HepG2 (cell line): ENCODE measurements around the gene WDR27. TPM values are rescaled to one million over a fixed set of nuclear protein-coding genes. Genes with fewer than 3 reads are reported as not detected.

ENCODE experiments used
- ATAC-seq: fragments of 200-7000 bp; cut with Tn5 transposase; 3 replicates; pipeline ENCODE4 v1.9.1; 2020; ENCODE audit warnings: mild to moderate bottlenecking, moderate library complexity
- BruUV-seq: library from RNA; stranded (reverse); fragments of 400-500 nt; replicated peaks from 2 replicates; lab custom pipeline; 2021; lab: Mats Ljungman, UMichigan
- CTCF ChIA-PET: fragments of 300-600 bp; formaldehyde crosslinking; extraction: SDS; loops from one replicate; lab custom pipeline; 2021; ENCODE audit warnings: low total read pairs, inconsistent platforms, low intra/inter-chr PET ratio; lab: Yijun Ruan, JAX
- POLR2A ChIA-PET: fragments of 350-600 bp; sonication (Branson Sonifier 250); formaldehyde crosslinking; loops from one replicate; lab custom pipeline; 2020; ENCODE audit warnings: antibody characterized with exemption, inconsistent platforms; lab: Yijun Ruan, JAX
- DNase-seq: peaks from one replicate; pipeline ENCODE4 v3.0.0-alpha.2; 2015; ENCODE audit warnings: low spot score
- FAIRE-seq: peaks from 3 replicates; lab custom pipeline; 2011; peaks lifted over from hg19 to GRCh38; lab: Jason Lieb, UNC
- H2AFZ ChIP-seq: one replicate; pipeline ENCODE4 v1.6.1; 2011; ENCODE audit warnings: low read length, inconsistent platforms
- H3K27ac ChIP-seq: fragments of 300-600 bp; 3 replicates; pipeline ENCODE4 v1.8.0; 2011; ENCODE audit warnings: mixed run types, mild to moderate bottlenecking, mixed read lengths, low read length, inconsistent platforms; ENCODE audit not compliant: insufficient read depth; ENCODE audit errors: extremely low read length
- H3K27me3 ChIP-seq, 2 experiments: fragments of 200-600 bp in 1 of 2; 2 replicates in 1 of 2; 3 replicates in 1 of 2; pipeline versions ENCODE4 v1.6.0 to v1.8.0; 2011; ENCODE audit warnings: low read length in 2 of 2, mild to moderate bottlenecking in 2 of 2, moderate library complexity in 2 of 2, inconsistent platforms in 1 of 2; ENCODE audit not compliant: insufficient read depth in 2 of 2, control insufficient read depth in 1 of 2
- H3K36me3 ChIP-seq, 2 experiments: fragments of 200-600 bp in 1 of 2; replicated peaks in 1 of 2; 2 replicates in 1 of 2; 3 replicates in 1 of 2; pipeline versions ENCODE4 v1.5.1 to v1.8.0; 2011; ENCODE audit warnings: low read length in 2 of 2, inconsistent platforms in 1 of 2; ENCODE audit not compliant: insufficient read depth in 2 of 2, control insufficient read depth in 1 of 2
- H3K4me1 ChIP-seq: 2 replicates; pipeline ENCODE4 v1.5.1; 2012; ENCODE audit warnings: low read length, inconsistent platforms; ENCODE audit not compliant: insufficient read depth
- H3K4me2 ChIP-seq: 2 replicates; pipeline ENCODE4 v1.6.0; 2011; ENCODE audit warnings: low read depth, low read length, inconsistent platforms
- H3K4me3 ChIP-seq, 3 experiments: fragments of 200-600 bp in 1 of 3; sonication (generic), shearing (Covaris generic) in 1 of 3; replicated peaks in 1 of 3; 2 replicates each; pipeline ENCODE4 v1.5.1; 2011 to 2016; ENCODE audit warnings: low read length in 3 of 3, inconsistent platforms in 2 of 3, low read depth in 2 of 3, mild to moderate bottlenecking in 2 of 3, control low read depth in 1 of 3, mixed read lengths in 1 of 3; ENCODE audit not compliant: insufficient read depth in 1 of 3
- H3K79me2 ChIP-seq: one replicate; pipeline ENCODE4 v1.6.1; 2011; ENCODE audit warnings: low read length, inconsistent platforms; ENCODE audit not compliant: insufficient read depth
- H3K9ac ChIP-seq: 2 replicates; pipeline ENCODE4 v1.6.0; 2011; ENCODE audit warnings: mild to moderate bottlenecking, low read depth, low read length, inconsistent platforms; ENCODE audit not compliant: insufficient read depth
- H3K9me3 ChIP-seq: 2 replicates; pipeline ENCODE4 v1.5.1; 2012; ENCODE audit warnings: mild to moderate bottlenecking, low read length
- H4K20me1 ChIP-seq: 2 replicates; pipeline ENCODE4 v1.6.0; 2011; ENCODE audit warnings: inconsistent platforms, mild to moderate bottlenecking, low read length, moderate library complexity; ENCODE audit not compliant: insufficient read depth
- AGO2 ChIP-seq: fragments of 200-400 bp; formaldehyde crosslinking; optimal IDR thresholded peaks from 2 replicates; pipeline ENCODE3; 2017; ENCODE audit warnings: mild to moderate bottlenecking, low read depth, low read length, moderate library complexity
- CSRNP2 ChIP-seq: sonication (generic); formaldehyde crosslinking; conservative IDR thresholded peaks from 2 replicates; pipeline ENCODE4 v1.8.0; 2022; ENCODE audit warnings: low read depth, missing genetic modification reagents
- NFE2 ChIP-seq: sonication (generic); formaldehyde crosslinking; IDR thresholded peaks from 2 replicates; pipeline ENCODE4 v1.4.0; 2020; ENCODE audit warnings: missing genetic modification reagents
- REST ChIP-seq, 2 experiments: IDR thresholded peaks; 2 replicates each; pipeline ENCODE4 v1.6.1; 2011 to 2012; ENCODE audit warnings: low read length in 2 of 2, borderline replicate concordance in 1 of 2, low read depth in 1 of 2, mild to moderate bottlenecking in 1 of 2, moderate library complexity in 1 of 2
- SALL2 ChIP-seq: sonication (generic); formaldehyde crosslinking; IDR thresholded peaks from 2 replicates; pipeline ENCODE4 v1.8.1; 2023; ENCODE audit warnings: mild to moderate bottlenecking, missing genetic modification reagents, inconsistent platforms
- ZBTB10 ChIP-seq: sonication (generic); formaldehyde crosslinking; IDR thresholded peaks from 2 replicates; pipeline ENCODE4 v1.4.0; 2020; ENCODE audit warnings: missing genetic modification reagents, borderline replicate concordance
- ZNF33B ChIP-seq: sonication (generic); formaldehyde crosslinking; IDR thresholded peaks from 2 replicates; pipeline ENCODE4 v1.5.1; 2020; ENCODE audit warnings: mild to moderate bottlenecking, missing genetic modification reagents
- ZNF512 ChIP-seq: sonication (generic); formaldehyde crosslinking; IDR thresholded peaks from 2 replicates; pipeline ENCODE4 v1.4.0; 2020; ENCODE audit warnings: mild to moderate bottlenecking, missing genetic modification reagents
- ZNF670 ChIP-seq: sonication (generic); formaldehyde crosslinking; IDR thresholded peaks from 2 replicates; pipeline ENCODE4 v1.8.0; 2022; ENCODE audit warnings: mild to moderate bottlenecking, missing genetic modification reagents, borderline replicate concordance
- ZNF687 ChIP-seq: sonication (generic); formaldehyde crosslinking; IDR thresholded peaks from 2 replicates; pipeline ENCODE4 v1.5.1; 2020; ENCODE audit warnings: mild to moderate bottlenecking, missing genetic modification reagents, moderate library complexity
- in situ Hi-C: cut with HindIII; loops from 2 replicates; pipeline ENCODE4 v1.10.0; 2017; ENCODE audit warnings: low pct_unique_long_range_greater_than_20kb; ENCODE audit not compliant: extremely low pct_ligation_motif_present
- intact Hi-C: fragments of 100-400 bp; cut with micrococcal nuclease; formaldehyde crosslinking; loops from one replicate; pipeline ENCODE4 v1.10.0; 2022; ENCODE audit not compliant: unreplicated experiment
- polyA plus RNA-seq, 8 experiments: library from polyadenylated mRNA; depleted of rRNA in 3 of 8; stranded (reverse) in 7 of 8; unstranded in 1 of 8; fragments of >200 nt; fragmentation: Illumina TruSeq in 4 of 8; extraction: Trizol in 4 of 8; gene quantifications; 2 replicates each; pipeline versions ENCODE4 v1.2.1 to v1.2.3, GENCODE V29; 2011 to 2016; ENCODE audit warnings: low read depth in 4 of 8, missing spikeins in 1 of 8, mixed read lengths in 1 of 8; ENCODE audit not compliant: insufficient read depth in 1 of 8
- total RNA-seq, 5 experiments: library from RNA; depleted of rRNA; stranded (reverse); fragments of >200 nt; fragmentation: Illumina TruSeq; extraction: Trizol; gene quantifications; 2 replicates each; pipeline ENCODE4 v1.2.3, GENCODE V29; 2016; ENCODE audit warnings: low read depth in 1 of 5

Gene WDR27
- total and polyA plus RNA-seq, 2 of the 13 experiments (the other 11 are each of a cell fraction or from before 2014, with no cell fraction given), result 34.1 to 80.3 TPM

GRCh38 chr6:169518451-169518850 is 183.4 kb downstream of the WDR27 start:
- Histone ChIP-seq H3K4me1 (no peaks in the 10 kb centered on the region), H3K27ac (no peak overlapping the region), H3K27me3 (no peaks in the 10 kb centered on the region), H3K9ac (no peak overlapping the region), H3K9me3 (peaks cover 7% of the 10 kb centered on the region; the same call in 1 of the 2 replicates), H3K36me3 (no peaks in the 10 kb centered on the region), H2AFZ (no peak overlapping the region), H3K4me2 (no peak overlapping the region), H4K20me1 (no peaks in the 10 kb centered on the region), H3K79me2 (no peaks in the 10 kb centered on the region), H3K4me3 (no peak overlapping the region)
- POLR2A ChIA-PET, result no interaction called here
- ATAC-seq (no peak), DNase-seq (no peak), FAIRE-seq (no peak)
- intact Hi-C loops, result no loop called here
- in situ Hi-C loops, result no loop called here
- BruUV-seq, result no TSS peak
- CTCF ChIA-PET, result no interaction called here
- TF ChIP-seq REST (IDR thresholded peaks at IDR 0.05; ENCODE audit: borderline replicate concordance in 1 of 2, low read depth in 1 of 2, low read length in 2 of 2), result no peak
- TF ChIP-seq CSRNP2 (CRISPR knock-in tag), result no peak
- TF ChIP-seq NFE2, result no peak
- no peak for TF ChIP-seq ZBTB10 (CRISPR knock-in tag)
- no peak for TF ChIP-seq AGO2
- no peak for TF ChIP-seq ZNF687 (CRISPR knock-in tag)
- no peak for TF ChIP-seq ZNF670 (CRISPR knock-in tag)
- TF ChIP-seq ZNF512, result no peak
- no peak for TF ChIP-seq SALL2 (CRISPR knock-in tag)
- TF ChIP-seq ZNF33B (CRISPR knock-in tag), result no peak
